Body of pancreas (tissue), 4 donors: ENCODE results near the gene NEK1.

ENCODE experiments used
- POLR2A ChIP-seq, 3 donors: fragments of 450-650 bp; IDR thresholded peaks; one replicate each; pipeline ENCODE4 v1.6.1; 2016; ENCODE audit warnings: antibody characterized with exemption in 3 of 3, mild to moderate bottlenecking in 2 of 3
- TF ChIP-seq, protein P1 (sequence below), 7 experiments: fragments of 450-650 bp in 4 of 7; fragments of 200-600 bp in 3 of 7; sonication (generic) in 3 of 7; IDR thresholded peaks; one replicate each; pipeline ENCODE4 v1.5.1; 2016 to 2019; ENCODE audit warnings: antibody characterized with exemption in 7 of 7

DNA sequence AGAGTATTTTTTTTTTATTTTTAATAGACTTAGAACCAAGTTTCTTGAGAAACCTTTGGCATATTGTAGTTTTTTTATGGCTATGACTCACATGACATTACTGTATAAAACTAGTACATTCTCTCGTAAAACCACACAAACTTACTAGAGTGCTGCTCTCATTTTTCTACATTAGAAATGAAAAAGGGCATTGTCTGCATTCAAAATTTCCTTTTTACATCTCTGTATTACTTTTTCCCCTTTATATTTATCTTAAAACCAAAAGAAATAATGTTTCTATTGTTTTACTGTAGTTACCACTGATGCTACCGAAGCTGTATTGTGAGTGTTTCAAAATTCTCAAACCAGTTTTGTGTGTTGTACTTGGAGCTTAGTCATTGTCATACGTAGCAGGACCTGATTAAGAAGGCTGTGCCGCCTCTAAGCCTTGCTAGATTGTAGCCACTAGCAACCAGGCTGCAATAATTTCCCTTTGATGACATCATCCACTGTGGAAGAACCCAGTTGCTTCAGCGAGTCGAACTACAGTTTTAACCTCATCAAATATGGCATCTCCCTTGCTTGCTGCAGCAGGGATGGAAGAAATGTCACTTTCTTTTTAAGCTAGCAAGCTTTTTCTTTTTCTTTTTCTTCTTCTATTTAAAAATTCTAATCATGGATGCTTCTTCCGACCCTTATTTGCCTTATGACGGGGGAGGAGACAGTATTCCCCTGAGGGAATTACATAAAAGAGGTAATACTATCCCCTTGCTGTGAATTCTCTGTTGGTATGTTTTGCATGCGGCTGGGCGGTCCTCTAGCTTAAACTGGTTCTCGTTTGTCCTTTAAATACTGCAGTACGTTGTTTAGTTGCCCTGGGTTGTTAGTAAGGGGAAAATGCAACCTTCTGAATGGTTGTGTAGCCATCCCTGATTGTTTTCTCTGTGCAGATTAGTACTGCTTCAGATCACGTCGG lies 47.6 kb upstream of the NEK1 start:
- TF ChIP-seq, protein P1, sequence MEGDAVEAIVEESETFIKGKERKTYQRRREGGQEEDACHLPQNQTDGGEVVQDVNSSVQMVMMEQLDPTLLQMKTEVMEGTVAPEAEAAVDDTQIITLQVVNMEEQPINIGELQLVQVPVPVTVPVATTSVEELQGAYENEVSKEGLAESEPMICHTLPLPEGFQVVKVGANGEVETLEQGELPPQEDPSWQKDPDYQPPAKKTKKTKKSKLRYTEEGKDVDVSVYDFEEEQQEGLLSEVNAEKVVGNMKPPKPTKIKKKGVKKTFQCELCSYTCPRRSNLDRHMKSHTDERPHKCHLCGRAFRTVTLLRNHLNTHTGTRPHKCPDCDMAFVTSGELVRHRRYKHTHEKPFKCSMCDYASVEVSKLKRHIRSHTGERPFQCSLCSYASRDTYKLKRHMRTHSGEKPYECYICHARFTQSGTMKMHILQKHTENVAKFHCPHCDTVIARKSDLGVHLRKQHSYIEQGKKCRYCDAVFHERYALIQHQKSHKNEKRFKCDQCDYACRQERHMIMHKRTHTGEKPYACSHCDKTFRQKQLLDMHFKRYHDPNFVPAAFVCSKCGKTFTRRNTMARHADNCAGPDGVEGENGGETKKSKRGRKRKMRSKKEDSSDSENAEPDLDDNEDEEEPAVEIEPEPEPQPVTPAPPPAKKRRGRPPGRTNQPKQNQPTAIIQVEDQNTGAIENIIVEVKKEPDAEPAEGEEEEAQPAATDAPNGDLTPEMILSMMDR (IDR thresholded peaks at IDR 0.05), result peak in 3 of 7 experiments; percentile 1 to 10 (median 10)
- peak in 2 of 3 donors; percentile 85 to 88 for TF ChIP-seq POLR2A (IDR thresholded peaks at IDR 0.05)
